GM23338 (cell line): ENCODE results near the gene AQP5. TPM values are rescaled to one million over a fixed set of nuclear protein-coding genes. Genes with fewer than 3 reads are reported as not detected.

Experiments used
- ATAC-seq: fragments of 200-7000 bp; cut with Tn5 transposase; 3 replicates; pipeline ENCODE4 v1.9.1; 2020
- DNase-seq: peaks from one replicate; pipeline ENCODE4 v3.0.0-alpha.2; 2015; ENCODE audit warnings: low spot score
- H2AFZ ChIP-seq: fragments of 200-600 bp; sonication (generic); 2 replicates; pipeline ENCODE4 v1.8.0; 2016; ENCODE audit warnings: antibody characterized with exemption, mild to moderate bottlenecking, moderate library complexity
- H3F3A ChIP-seq: fragments of 200-600 bp; sonication (generic); replicated peaks from 2 replicates; pipeline ENCODE4 v1.8.0; 2017; ENCODE audit warnings: antibody characterized with exemption, mixed run types, low read depth
- H3K27ac ChIP-seq: fragments of 200-600 bp; sonication (generic); 2 replicates; pipeline ENCODE4 v1.6.1; 2016; ENCODE audit warnings: low read depth
- H3K27me3 ChIP-seq: fragments of 200-600 bp; sonication (generic); 2 replicates; pipeline ENCODE4 v1.8.0; 2016; ENCODE audit warnings: mild to moderate bottlenecking, mixed run types, moderate library complexity; ENCODE audit not compliant: insufficient read depth
- H3K36me3 ChIP-seq: fragments of 200-600 bp; sonication (generic); 2 replicates; pipeline ENCODE4 v1.8.0; 2016; ENCODE audit warnings: mild to moderate bottlenecking; ENCODE audit not compliant: insufficient read depth
- H3K4me1 ChIP-seq: fragments of 200-600 bp; sonication (generic); 2 replicates; pipeline ENCODE4 v1.8.0; 2016; ENCODE audit warnings: mild to moderate bottlenecking, moderate library complexity; ENCODE audit not compliant: insufficient read depth
- H3K4me2 ChIP-seq: fragments of 200-600 bp; sonication (generic); 2 replicates; pipeline ENCODE4 v1.7.1; 2017; ENCODE audit warnings: mixed run types
- H3K4me3 ChIP-seq: fragments of 200-600 bp; sonication (generic); 2 replicates; pipeline ENCODE4 v1.6.1; 2016; ENCODE audit warnings: mixed run types
- H3K79me2 ChIP-seq: fragments of 200-600 bp; sonication (generic); replicated peaks from 2 replicates; pipeline ENCODE4 v1.8.0; 2017; ENCODE audit warnings: mild to moderate bottlenecking; ENCODE audit not compliant: insufficient read depth
- H3K9me2 ChIP-seq: fragments of 200-600 bp; sonication (generic); 2 replicates; pipeline ENCODE4 v1.8.0; 2017; ENCODE audit not compliant: insufficient read depth
- H4K20me1 ChIP-seq: fragments of 200-600 bp; sonication (generic); replicated peaks from 2 replicates; pipeline ENCODE4 v1.8.0; 2017; ENCODE audit warnings: mild to moderate bottlenecking; ENCODE audit not compliant: insufficient read depth
- H3K27ac Mint-ChIP-seq: 2 replicates; pipeline ENCODE4 v1.8.0; 2020; ENCODE audit warnings: inconsistent platforms, mild to moderate bottlenecking, moderate library complexity, mixed read lengths
- H3K27me3 Mint-ChIP-seq: 3 replicates; pipeline ENCODE4 v1.8.0; 2022; ENCODE audit warnings: low read depth, mild to moderate bottlenecking, moderate library complexity, mixed read lengths, inconsistent platforms; ENCODE audit not compliant: insufficient read depth, poor library complexity
- H3K36me3 Mint-ChIP-seq: 3 replicates; pipeline ENCODE4 v1.8.0; 2021; ENCODE audit warnings: low read depth, mild to moderate bottlenecking, inconsistent platforms, moderate library complexity, mixed read lengths
- H3K4me1 Mint-ChIP-seq: 3 replicates; pipeline ENCODE4 v1.8.0; 2020; ENCODE audit warnings: mild to moderate bottlenecking, inconsistent platforms, mixed read lengths
- H3K4me3 Mint-ChIP-seq: 3 replicates; pipeline ENCODE4 v1.8.0; 2021; ENCODE audit warnings: moderate library complexity, mild to moderate bottlenecking, inconsistent platforms, mixed read lengths
- H3K9me3 Mint-ChIP-seq: 3 replicates; pipeline ENCODE4 v1.8.0; 2020; ENCODE audit warnings: moderate library complexity, mild to moderate bottlenecking, inconsistent platforms, mixed read lengths
- CREB1 ChIP-seq: fragments of 250-450 bp; sonication (Bioruptor Pico); IDR thresholded peaks from 2 replicates; pipeline ENCODE4 v1.5.0; 2020; ENCODE audit warnings: low read depth, mild to moderate bottlenecking, moderate library complexity
- EZH2 ChIP-seq: fragments of 200-600 bp; sonication (generic); IDR thresholded peaks from one replicate; pipeline ENCODE4 v1.8.0; 2017; ENCODE audit warnings: antibody characterized with exemption, mild to moderate bottlenecking, low read depth; ENCODE audit not compliant: unreplicated experiment
- EZH2phosphoT487 ChIP-seq: fragments of 200-600 bp; sonication (generic); IDR thresholded peaks from one replicate; pipeline ENCODE4 v1.8.1; 2018; ENCODE audit warnings: antibody characterized with exemption; ENCODE audit not compliant: unreplicated experiment
- JUNB ChIP-seq: IDR thresholded peaks from one replicate; pipeline ENCODE4 v1.6.1; 2016; ENCODE audit warnings: antibody characterized with exemption; ENCODE audit not compliant: unreplicated experiment
- NANOG ChIP-seq: IDR thresholded peaks from 2 replicates; pipeline ENCODE4 v1.6.1; 2016; ENCODE audit warnings: antibody characterized with exemption, borderline replicate concordance
- POLR2AphosphoS5 ChIP-seq: IDR thresholded peaks from 2 replicates; pipeline ENCODE4 v1.6.1; 2016; ENCODE audit warnings: antibody characterized with exemption, low read depth
- REST ChIP-seq: IDR thresholded peaks from one replicate; pipeline ENCODE4 v1.6.1; 2018; ENCODE audit warnings: antibody characterized with exemption; ENCODE audit not compliant: unreplicated experiment
- STAT1 ChIP-seq: IDR thresholded peaks from one replicate; pipeline ENCODE4 v1.6.1; 2016; ENCODE audit warnings: antibody characterized with exemption; ENCODE audit not compliant: unreplicated experiment
- ZNF114 ChIP-seq: fragments of 250-450 bp; sonication (Bioruptor Pico); IDR thresholded peaks from 2 replicates; pipeline ENCODE4 v1.5.0; 2020; ENCODE audit warnings: mild to moderate bottlenecking, moderate library complexity
- ZNF331 ChIP-seq: fragments of 250-450 bp; sonication (Bioruptor Pico); IDR thresholded peaks from 2 replicates; pipeline ENCODE4 v1.5.0; 2020; ENCODE audit warnings: low read depth, mild to moderate bottlenecking, moderate library complexity
- polyA plus RNA-seq: library from polyadenylated mRNA; unstranded; fragments of >200 nt; fragmentation: Nextera tagmentation; extraction: Ambion mirVana; gene quantifications from 2 replicates; pipeline ENCODE4 v1.2.1, GENCODE V29; 2016
- total RNA-seq: library from RNA; depleted of rRNA; stranded (reverse); fragments of >200 nt; shearing (Covaris generic); gene quantifications from 2 replicates; pipeline ENCODE4 v1.2.3, GENCODE V29; 2014
- TF ChIP-seq, protein P1 (sequence below): IDR thresholded peaks from 2 replicates; pipeline ENCODE4 v1.6.1; 2016; ENCODE audit warnings: antibody characterized with exemption
- TF ChIP-seq, protein P2 (sequence below): fragments of 250-450 bp; sonication (Bioruptor Pico); IDR thresholded peaks from 2 replicates; pipeline ENCODE4 v1.5.0; 2020; ENCODE audit warnings: mild to moderate bottlenecking, moderate library complexity
- TF ChIP-seq, protein P3 (sequence below), 2 experiments: fragments of 200-600 bp in 1 of 2; sonication (generic) in 1 of 2; conservative IDR thresholded peaks; 2 replicates each; pipeline versions ENCODE4 v1.5.1 to v1.6.1; 2016 to 2017; ENCODE audit warnings: antibody characterized with exemption in 2 of 2, low read depth in 2 of 2, mild to moderate bottlenecking in 2 of 2, moderate library complexity in 1 of 2

The AQP5 gene
- total and polyA plus RNA-seq, 2 experiments from 2014 or later, result 1.3 to 2.2 TPM

DNA sequence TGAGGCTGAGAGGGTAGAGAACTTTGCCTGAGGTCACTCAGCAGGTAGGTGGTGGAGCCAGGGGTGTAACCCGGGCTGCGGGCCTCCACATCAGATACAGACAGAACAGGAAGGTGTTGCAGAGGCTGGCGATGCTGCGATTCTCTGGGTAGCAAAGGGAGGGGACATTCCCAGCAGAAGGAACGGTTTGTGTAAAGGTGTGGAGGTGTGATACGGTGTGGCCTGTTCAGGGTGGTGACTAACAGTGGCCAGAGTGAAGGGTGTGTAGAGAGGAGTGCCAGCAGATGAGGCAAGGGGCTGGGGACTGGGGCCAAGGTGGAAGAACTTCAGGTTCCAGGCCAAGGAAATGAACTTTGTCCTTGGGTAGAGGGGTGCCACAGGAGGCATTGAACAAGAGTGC lies 39.7 kb upstream of the AQP5 start:
- Histone ChIP-seq H3K4me3 (no peak overlapping the region), H4K20me1 (no peaks in the 10 kb centered on the region), H3F3A (no peaks in the 10 kb centered on the region), H3K9me2 (no peaks in the 10 kb centered on the region), H3K4me2 (no peak overlapping the region), H3K27me3 (no peaks in the 10 kb centered on the region), H3K4me1 (no peaks in the 10 kb centered on the region), H2AFZ (no peak overlapping the region), H3K36me3 (no peaks in the 10 kb centered on the region), H3K27ac (no peak overlapping the region), H3K79me2 (no peaks in the 10 kb centered on the region)
- Mint-ChIP-seq H3K36me3 (no peaks in the 10 kb centered on the region), H3K27me3 (peaks cover 8% of the 10 kb centered on the region), H3K4me3 (no peak overlapping the region), H3K9me3 (no peaks in the 10 kb centered on the region), H3K27ac (no peak overlapping the region), H3K4me1 (no peaks in the 10 kb centered on the region; the same call in 2 of the 3 replicates)
- DNase-seq, result no peak
- ATAC-seq, result no peak
- no peak for TF ChIP-seq EZH2
- no peak for TF ChIP-seq STAT1
- TF ChIP-seq ZNF331 (CRISPR knock-in tag), result no peak
- no peak for TF ChIP-seq EZH2phosphoT487
- no peak for TF ChIP-seq JUNB
- TF ChIP-seq, protein P1, sequence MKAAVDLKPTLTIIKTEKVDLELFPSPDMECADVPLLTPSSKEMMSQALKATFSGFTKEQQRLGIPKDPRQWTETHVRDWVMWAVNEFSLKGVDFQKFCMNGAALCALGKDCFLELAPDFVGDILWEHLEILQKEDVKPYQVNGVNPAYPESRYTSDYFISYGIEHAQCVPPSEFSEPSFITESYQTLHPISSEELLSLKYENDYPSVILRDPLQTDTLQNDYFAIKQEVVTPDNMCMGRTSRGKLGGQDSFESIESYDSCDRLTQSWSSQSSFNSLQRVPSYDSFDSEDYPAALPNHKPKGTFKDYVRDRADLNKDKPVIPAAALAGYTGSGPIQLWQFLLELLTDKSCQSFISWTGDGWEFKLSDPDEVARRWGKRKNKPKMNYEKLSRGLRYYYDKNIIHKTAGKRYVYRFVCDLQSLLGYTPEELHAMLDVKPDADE, result no peak
- TF ChIP-seq, protein P2, sequence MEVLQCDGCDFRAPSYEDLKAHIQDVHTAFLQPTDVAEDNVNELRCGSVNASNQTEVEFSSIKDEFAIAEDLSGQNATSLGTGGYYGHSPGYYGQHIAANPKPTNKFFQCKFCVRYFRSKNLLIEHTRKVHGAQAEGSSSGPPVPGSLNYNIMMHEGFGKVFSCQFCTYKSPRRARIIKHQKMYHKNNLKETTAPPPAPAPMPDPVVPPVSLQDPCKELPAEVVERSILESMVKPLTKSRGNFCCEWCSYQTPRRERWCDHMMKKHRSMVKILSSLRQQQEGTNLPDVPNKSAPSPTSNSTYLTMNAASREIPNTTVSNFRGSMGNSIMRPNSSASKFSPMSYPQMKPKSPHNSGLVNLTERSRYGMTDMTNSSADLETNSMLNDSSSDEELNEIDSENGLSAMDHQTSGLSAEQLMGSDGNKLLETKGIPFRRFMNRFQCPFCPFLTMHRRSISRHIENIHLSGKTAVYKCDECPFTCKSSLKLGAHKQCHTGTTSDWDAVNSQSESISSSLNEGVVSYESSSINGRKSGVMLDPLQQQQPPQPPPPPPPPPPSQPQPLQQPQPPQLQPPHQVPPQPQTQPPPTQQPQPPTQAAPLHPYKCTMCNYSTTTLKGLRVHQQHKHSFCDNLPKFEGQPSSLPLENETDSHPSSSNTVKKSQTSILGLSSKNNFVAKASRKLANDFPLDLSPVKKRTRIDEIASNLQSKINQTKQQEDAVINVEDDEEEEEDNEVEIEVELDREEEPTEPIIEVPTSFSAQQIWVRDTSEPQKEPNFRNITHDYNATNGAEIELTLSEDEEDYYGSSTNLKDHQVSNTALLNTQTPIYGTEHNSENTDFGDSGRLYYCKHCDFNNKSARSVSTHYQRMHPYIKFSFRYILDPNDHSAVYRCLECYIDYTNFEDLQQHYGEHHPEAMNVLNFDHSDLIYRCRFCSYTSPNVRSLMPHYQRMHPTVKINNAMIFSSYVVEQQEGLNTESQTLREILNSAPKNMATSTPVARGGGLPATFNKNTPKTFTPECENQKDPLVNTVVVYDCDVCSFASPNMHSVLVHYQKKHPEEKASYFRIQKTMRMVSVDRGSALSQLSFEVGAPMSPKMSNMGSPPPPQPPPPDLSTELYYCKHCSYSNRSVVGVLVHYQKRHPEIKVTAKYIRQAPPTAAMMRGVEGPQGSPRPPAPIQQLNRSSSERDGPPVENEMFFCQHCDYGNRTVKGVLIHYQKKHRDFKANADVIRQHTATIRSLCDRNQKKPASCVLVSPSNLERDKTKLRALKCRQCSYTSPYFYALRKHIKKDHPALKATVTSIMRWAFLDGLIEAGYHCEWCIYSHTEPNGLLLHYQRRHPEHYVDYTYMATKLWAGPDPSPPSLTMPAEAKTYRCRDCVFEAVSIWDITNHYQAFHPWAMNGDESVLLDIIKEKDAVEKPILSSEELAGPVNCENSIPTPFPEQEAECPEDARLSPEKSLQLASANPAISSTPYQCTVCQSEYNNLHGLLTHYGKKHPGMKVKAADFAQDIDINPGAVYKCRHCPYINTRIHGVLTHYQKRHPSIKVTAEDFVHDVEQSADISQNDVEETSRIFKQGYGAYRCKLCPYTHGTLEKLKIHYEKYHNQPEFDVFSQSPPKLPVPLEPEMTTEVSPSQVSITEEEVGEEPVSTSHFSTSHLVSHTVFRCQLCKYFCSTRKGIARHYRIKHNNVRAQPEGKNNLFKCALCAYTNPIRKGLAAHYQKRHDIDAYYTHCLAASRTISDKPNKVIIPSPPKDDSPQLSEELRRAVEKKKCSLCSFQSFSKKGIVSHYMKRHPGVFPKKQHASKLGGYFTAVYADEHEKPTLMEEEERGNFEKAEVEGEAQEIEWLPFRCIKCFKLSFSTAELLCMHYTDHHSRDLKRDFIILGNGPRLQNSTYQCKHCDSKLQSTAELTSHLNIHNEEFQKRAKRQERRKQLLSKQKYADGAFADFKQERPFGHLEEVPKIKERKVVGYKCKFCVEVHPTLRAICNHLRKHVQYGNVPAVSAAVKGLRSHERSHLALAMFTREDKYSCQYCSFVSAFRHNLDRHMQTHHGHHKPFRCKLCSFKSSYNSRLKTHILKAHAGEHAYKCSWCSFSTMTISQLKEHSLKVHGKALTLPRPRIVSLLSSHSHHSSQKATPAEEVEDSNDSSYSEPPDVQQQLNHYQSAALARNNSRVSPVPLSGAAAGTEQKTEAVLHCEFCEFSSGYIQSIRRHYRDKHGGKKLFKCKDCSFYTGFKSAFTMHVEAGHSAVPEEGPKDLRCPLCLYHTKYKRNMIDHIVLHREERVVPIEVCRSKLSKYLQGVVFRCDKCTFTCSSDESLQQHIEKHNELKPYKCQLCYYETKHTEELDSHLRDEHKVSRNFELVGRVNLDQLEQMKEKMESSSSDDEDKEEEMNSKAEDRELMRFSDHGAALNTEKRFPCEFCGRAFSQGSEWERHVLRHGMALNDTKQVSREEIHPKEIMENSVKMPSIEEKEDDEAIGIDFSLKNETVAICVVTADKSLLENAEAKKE, result no peak
- no peak for TF ChIP-seq POLR2AphosphoS5
- TF ChIP-seq, protein P3, sequence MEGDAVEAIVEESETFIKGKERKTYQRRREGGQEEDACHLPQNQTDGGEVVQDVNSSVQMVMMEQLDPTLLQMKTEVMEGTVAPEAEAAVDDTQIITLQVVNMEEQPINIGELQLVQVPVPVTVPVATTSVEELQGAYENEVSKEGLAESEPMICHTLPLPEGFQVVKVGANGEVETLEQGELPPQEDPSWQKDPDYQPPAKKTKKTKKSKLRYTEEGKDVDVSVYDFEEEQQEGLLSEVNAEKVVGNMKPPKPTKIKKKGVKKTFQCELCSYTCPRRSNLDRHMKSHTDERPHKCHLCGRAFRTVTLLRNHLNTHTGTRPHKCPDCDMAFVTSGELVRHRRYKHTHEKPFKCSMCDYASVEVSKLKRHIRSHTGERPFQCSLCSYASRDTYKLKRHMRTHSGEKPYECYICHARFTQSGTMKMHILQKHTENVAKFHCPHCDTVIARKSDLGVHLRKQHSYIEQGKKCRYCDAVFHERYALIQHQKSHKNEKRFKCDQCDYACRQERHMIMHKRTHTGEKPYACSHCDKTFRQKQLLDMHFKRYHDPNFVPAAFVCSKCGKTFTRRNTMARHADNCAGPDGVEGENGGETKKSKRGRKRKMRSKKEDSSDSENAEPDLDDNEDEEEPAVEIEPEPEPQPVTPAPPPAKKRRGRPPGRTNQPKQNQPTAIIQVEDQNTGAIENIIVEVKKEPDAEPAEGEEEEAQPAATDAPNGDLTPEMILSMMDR (conservative IDR thresholded peaks at IDR 0.05; ENCODE audit: low read depth in 2 of 2), result no peak
- TF ChIP-seq CREB1, result no peak
- TF ChIP-seq REST, result no peak
- TF ChIP-seq ZNF114, result no peak
- TF ChIP-seq NANOG, result no peak
